Stimulated activated CD8-positive, alpha-beta memory T cell treated with anti-CD3 and anti-CD28 coated beads, Interleukin-4, amount 100 ng/mL, for 4 hours (primary cell): ENCODE results near the gene HDDC3.
A peak's percentile ranks its signal among the peaks of the same experiment; 100 is the strongest.

Experiments
- DNase-seq, 2 donors: peaks; one replicate each; pipeline ENCODE4 v3.0.0-alpha.2; 2020; ENCODE audit warnings: low read depth in 2 of 2, low spot score in 1 of 2

HDDC3 gene

DNA sequence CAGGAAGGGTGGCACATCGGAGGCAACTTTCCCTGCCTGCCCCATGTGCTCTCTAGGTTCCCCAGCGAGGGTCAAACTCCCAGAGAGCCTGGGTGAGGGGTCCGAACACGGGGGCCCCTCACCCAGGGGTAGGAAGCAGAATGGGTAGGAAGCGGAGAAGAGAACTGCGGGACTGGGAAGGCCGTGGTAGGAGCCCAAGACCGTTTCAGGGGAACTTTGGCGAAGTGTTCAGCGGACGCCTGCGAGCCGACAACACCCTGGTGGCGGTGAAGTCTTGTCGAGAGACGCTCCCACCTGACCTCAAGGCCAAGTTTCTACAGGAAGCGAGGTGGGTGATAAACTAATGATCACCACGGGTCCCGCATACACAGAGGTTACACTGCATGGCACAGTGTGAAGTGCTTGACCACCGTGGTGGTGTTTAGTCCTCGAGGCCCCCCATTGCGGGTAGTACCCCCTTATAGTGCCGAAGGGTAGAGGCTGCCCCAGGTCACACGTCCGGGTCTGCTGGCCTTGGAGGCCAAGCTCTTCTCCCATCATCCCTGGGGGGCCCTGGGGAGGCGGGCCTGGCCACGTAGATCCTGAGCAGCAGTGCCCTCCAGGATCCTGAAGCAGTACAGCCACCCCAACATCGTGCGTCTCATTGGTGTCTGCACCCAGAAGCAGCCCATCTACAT, 39.7 kb downstream of the HDDC3 start:
- DNase-seq: no peak

DNA sequence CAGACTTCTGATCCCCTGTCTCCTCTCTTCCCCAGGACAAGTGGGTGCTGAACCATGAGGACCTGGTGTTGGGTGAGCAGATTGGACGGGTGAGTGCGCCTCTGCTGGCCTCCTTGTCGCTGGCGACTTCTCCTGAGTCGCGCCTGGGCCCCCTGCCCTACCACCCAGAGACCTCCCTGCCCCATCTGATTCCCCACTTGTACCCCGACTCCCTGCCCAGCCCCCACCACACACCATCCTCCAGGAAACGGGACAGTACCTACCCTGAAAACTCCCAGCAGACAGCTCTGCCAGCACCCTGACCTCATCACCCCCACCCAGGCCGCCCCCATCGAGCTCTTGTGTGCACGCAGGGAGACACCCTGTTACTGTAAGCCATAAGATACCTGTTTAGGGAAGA, 40.3 kb downstream of the HDDC3 start:
- DNase-seq: no peak

DNA sequence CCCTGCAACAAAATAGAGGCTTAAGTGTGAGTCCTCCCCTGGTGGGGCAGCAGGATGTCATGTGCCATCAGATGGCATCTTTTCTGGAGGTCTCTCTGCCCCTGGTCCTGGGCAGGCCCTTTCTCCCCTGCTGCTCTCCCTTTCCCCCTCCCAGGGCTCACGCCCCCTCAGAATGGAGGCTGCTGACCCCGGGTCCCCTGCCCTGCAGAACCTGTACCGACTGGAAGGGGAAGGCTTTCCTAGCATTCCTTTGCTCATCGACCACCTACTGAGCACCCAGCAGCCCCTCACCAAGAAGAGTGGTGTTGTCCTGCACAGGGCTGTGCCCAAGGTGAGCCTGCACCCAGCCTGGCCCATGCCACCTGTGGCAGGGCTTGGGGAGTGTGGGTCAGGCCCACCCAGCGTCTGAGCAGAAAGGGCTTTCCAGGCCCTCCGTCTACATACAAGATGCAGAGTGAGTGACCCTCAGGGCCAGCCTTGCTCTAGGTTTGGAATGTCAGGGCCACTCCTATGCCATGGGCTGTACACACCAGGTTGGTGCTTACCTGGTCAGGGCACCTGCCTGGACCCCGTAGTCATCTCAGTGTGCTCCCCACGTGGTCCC, 40.9 kb downstream of the HDDC3 start:
- DNase-seq: no peak

DNA sequence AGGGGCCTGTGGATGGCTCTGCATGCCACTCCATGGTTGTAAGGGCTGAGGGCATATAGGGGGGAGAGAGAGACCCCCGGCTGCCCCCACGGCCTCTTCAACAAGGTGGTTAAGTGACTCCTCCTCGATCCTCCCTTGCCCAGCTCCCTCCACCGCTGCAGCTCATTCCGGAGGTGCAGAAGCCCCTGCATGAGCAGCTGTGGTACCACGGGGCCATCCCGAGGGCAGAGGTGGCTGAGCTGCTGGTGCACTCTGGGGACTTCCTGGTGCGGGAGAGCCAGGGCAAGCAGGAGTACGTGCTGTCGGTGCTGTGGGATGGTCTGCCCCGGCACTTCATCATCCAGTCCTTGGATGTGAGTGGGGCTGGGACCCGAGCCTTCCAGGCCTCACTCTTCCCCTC, 41.5 kb downstream of the HDDC3 start:
- DNase-seq: no peak

DNA sequence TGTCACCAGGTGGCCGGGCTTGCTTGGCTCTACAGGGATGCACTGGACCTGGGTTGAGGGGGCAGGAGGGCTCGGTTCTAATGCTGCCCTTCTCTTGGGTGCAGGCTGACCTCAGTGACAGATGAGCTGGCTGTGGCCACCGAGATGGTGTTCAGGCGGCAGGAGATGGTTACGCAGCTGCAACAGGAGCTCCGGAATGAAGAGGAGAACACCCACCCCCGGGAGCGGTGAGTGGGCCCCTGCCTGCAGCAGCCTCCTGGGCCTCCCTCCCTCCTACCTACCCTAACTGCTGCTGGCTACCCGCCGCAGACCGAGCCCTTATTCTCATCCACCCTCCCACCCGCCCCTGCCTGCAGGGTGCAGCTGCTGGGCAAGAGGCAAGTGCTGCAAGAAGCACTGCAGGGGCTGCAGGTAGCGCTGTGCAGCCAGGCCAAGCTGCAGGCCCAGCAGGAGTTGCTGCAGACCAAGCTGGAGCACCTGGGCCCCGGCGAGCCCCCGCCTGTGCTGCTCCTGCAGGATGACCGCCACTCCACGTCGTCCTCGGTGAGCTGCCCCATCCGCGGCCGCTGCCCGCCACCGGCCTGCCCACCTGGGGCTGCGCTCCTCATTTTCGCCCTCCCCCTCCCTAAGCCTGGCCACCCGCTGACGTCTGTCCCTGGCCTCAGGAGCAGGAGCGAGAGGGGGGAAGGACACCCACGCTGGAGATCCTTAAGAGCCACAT, 42.5 kb downstream of the HDDC3 start:
- no peak for DNase-seq

DNA sequence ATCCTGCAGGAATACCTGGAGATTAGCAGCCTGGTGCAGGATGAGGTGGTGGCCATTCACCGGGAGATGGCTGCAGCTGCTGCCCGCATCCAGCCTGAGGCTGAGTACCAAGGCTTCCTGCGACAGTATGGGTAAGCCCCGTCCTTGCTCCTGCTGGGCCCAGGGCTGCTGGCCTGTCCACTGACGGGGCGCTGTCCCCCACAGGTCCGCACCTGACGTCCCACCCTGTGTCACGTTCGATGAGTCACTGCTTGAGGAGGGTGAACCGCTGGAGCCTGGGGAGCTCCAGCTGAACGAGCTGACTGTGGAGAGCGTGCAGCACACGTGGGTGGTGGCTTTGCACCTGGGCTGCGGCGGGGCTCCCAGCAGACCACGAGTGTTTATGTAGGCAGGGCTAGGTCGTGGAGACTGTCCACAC, 43.0 kb downstream of the HDDC3 start:
- no peak for DNase-seq

DNA sequence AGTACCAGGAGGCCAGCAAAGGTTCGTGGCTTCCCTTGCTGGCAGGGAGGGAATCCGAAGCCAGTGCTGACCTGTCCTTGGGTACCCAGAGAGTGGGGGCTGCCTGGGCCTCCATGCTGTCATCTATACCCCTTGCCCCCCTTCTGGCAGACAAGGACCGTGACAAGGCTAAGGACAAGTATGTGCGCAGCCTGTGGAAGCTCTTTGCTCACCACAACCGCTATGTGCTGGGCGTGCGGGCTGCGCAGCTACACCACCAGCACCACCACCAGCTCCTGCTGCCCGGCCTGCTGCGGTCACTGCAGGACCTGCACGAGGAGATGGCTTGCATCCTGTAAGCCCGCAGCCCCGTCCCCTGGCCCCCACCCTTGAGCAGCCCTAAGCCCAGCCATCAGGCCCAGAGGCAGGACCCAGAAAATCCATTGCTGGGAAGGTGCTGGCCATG, 45.3 kb downstream of the HDDC3 start:
- DNase-seq: no peak

DNA sequence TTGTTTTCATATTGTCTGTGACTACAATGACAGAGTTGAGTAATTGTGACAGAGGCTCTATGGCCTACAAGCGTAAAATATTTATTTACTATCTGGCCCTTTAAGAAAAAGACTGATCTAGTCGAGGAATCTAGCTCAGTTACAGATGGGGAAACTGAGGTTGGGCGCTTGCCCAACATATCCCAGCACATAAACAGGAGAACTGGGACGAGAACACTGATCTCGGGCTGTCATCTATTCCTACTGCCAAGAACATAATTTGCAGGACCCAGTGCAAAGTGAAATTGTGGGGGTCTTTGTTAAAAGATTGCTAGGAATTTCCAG, 46.1 kb downstream of the HDDC3 start:
- DNase-seq: no peak

DNA sequence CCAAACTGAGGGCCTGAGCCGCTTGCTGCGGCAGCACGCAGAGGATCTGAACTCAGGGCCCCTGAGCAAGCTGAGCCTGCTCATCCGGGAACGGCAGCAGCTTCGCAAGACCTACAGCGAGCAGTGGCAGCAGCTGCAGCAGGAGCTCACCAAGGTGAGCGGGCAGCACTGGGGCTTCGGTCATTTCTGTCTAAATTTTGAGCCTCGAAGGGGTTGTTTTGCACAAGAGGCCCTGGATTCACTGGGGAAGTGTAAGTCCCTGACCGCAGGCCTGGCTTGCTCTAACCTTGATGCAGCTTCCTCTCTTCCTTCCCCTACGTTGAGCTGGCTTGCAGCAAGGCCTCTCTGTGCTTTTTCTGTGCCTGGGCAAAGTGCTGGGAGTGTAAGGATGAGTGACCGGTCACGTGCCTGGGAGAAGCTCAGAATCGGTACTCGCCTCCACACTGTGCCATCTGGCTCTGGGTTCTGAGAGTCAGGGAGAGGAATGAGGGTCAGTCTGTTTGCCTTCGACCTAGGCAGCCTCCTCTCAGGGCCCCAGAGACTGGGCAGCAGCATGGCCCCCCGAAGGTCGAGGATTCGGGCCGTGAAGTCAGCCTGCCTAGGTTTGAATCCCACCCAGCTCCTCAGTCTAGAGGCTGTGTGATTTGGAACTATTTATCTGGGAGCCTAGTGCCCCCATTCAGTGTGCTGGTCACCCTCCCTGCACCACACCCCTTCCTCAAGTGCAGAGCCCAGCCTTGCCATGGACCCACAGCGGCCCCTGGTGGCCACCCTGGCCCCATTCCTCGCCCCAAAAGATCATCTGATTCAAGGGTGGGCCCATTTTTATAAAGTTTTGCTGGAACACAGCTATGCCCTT, 46.7 kb downstream of the HDDC3 start:
- DNase-seq: peak; percentile 58 to 64

DNA sequence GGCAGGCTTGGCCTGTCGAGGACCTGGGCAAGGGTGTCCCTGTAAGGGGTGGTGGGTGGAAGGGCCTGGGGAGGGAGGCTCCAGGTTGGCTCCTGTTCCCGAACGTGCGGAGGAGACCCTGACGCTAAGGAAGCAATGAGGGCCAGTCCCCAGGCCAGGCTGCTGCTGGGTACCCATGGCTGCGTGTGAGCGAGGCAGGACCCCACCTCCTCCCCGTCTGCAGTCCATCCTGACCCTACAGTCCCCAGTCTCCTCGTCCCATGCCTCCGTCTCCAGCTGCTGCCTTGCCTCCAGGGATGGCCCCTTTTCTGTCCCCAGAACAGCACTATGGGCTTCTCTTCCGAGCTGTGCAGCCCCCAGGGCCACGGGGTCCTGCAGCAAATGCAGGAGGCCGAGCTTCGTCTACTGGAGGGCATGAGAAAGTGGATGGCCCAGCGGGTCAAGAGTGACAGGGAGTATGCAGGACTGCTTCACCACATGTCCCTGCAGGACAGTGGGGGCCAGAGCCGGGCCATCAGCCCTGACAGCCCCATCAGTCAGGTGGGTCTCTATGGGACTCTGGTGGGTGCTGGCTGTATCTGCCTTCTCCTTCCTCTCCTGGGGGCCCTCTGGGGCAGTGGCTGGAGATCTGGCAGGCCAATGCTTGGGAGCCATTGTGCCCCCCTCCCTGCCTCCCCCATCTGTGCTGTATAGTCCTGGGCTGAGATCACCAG, 47.5 kb downstream of the HDDC3 start:
- DNase-seq: no peak

DNA sequence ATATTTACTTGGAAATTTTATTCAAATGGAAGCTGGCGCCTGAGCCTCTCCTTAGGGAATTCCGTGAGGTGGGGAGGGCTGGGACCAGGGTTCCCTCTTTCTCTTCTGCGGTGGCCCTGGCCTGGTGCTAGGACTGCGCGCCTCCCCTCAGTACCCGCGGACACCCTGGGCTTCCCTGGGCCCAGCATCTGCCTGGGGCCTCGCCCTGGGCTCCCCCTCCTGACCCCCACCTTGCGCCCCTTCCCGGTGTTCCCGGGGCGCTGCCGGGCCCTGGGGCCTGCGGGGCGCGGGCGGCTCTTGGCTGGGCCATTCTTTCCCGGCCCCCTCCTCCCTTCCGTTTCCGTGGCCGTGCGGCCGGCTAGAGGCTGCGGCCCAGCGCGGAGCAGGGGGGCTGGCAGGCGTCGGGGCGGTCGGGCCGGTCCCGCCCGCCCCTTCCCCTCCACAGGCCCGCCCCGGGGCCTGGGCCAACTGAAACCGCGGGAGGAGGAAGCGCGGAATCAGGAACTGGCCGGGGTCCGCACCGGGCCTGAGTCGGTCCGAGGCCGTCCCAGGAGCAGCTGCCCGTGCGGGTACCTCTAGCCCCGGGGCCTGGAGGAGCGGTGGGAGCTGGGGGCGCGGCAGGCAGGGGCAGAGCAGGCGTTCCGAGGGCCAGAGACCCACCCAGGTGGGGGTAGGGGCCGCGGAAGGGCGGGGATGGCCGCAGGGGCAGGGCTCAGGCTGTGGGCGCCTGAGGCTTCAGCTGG, 48.2 kb downstream of the HDDC3 start, which contains the start of gene FES:
Gene FES, plus strand, starts transcription at position 529 of the 743 bp plus-strand sequence. CDS start 542 bp downstream, outside the sequence.
- DNase-seq: no peak

DNA sequence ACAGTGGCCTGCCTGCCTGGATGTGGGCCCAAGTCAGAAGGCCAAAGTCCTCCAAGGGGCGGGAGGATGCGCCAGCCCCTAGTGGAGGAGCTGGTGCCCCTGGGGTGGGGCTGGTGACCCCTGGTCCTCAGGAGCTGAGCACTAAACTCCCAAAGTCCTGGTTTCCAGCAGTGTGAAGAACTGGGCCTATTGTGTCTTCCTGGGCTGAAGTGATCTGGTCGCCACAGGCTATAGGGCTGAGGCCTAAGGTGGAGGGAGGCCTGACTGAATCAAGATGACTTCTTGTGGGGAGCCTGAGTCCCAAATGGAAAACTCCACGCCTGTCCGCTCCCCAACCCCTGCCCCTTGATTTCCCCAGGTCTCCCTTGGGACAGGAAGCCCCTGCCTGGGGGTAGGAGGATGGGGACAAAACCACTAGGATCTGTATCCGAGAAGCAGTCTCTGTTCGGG, 48.8 kb downstream of the HDDC3 start:
- DNase-seq: no peak

DNA sequence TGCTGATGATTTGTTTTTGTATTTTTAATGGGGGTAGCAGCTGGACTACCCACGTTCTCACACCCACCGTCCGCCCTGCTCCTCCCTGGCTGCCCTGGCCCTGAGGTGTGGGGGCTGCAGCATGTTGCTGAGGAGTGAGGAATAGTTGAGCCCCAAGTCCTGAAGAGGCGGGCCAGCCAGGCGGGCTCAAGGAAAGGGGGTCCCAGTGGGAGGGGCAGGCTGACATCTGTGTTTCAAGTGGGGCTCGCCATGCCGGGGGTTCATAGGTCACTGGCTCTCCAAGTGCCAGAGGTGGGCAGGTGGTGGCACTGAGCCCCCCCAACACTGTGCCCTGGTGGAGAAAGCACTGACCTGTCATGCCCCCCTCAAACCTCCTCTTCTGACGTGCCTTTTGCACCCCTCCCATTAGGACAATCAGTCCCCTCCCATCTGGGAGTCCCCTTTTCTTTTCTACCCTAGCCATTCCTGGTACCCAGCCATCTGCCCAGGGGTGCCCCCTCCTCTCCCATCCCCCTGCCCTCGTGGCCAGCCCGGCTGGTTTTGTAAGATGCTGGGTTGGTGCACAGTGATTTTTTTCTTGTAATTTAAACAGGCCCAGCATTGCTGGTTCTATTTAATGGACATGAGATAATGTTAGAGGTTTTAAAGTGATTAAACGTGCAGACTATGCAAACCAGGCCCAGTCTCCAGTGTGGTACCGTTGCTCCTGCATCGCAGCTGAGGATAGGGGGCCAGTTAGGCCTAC, 49.4 kb downstream of the HDDC3 start:
- DNase-seq: no peak

DNA sequence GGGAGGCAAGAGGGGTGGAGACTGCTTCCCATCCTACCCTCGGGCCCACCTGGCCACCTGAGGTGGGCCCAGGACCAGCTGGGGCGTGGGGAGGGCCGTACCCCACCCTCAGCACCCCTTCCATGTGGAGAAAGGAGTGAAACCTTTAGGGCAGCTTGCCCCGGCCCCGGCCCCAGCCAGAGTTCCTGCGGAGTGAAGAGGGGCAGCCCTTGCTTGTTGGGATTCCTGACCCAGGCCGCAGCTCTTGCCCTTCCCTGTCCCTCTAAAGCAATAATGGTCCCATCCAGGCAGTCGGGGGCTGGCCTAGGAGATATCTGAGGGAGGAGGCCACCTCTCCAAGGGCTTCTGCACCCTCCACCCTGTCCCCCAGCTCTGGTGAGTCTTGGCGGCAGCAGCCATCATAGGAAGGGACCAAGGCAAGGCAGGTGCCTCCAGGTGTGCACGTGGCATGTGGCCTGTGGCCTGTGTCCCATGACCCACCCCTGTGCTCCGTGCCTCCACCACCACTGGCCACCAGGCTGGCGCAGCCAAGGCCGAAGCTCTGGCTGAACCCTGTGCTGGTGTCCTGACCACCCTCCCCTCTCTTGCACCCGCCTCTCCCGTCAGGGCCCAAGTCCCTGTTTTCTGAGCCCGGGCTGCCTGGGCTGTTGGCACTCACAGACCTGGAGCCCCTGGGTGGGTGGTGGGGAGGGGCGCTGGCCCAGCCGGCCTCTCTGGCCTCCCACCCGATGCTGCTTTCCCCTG, 50.2 kb downstream of the HDDC3 start:
- DNase-seq: no peak

DNA sequence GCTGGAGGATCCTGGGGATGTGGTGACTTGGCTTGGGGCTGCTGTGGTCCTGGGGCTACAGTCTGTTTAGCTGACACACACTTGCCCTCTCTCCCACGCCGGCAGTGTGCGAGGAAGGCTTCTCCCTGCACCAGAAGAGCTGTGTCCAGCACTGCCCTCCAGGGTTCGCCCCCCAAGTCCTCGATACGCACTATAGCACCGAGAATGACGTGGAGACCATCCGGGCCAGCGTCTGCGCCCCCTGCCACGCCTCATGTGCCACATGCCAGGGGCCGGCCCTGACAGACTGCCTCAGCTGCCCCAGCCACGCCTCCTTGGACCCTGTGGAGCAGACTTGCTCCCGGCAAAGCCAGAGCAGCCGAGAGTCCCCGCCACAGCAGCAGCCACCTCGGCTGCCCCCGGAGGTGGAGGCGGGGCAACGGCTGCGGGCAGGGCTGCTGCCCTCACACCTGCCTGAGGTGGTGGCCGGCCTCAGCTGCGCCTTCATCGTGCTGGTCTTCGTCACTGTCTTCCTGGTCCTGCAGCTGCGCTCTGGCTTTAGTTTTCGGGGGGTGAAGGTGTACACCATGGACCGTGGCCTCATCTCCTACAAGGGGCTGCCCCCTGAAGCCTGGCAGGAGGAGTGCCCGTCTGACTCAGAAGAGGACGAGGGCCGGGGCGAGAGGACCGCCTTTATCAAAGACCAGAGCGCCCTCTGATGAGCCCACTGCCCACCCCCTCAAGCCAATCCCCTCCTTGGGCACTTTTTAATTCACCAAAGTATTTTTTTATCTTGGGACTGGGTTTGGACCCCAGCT, 51.0 kb downstream of the HDDC3 start:
- DNase-seq: no peak

DNA sequence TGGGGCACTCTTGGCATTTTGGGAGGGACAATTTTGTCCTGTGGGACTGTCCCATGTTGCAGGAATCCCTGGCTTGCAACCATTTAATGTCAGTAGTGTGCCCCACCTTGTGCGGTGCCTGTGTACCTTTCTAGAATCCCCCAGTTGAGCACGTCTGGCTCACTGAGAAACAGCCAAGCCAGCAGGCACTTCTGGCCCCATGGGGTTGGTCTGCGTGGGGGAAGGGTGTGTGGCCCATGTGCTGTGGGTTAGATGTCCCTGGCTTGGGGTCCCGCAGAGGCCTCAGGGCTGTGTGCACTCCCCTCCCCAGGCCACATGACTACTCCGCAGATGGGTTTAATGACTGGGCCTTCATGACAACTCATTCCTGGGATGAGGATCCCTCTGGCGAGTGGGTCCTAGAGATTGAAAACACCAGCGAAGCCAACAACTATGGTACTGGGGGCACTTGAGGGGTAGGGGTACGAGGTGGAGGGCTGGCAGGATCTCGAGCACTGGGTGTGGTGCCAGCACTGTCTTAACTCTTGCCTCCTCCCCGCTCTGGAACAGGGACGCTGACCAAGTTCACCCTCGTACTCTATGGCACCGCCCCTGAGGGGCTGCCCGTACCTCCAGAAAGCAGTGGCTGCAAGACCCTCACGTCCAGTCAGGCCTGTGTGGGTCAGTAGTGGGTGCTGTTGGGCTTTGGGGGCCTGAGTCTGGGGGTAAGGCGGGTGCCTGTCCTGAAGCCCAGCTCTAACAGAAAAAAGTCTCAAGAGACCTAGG, 51.8 kb downstream of the HDDC3 start:
- no peak for DNase-seq
